Measurements from ENCODE around the gene PDPN.

Gene PDPN

GRCh38 chr1:13577846-13578245, 5.8 kb upstream of the PDPN start:
- DNase-seq (ENCODE audit: low spot score), result no peak

GRCh38 chr1:13581446-13581845, 2.2 kb upstream of the PDPN start:
- no peak for DNase-seq (ENCODE audit: low spot score)

GRCh38 chr1:13582713-13583443, 754 bp upstream of the PDPN start:
- no peak for DNase-seq (ENCODE audit: low spot score)

GRCh38 chr1:13583966-13584791, 547 bp downstream of the PDPN start:
- DNase-seq (ENCODE audit: low spot score), result no peak

GRCh38 chr1:13584876-13585611, 1.4 kb downstream of the PDPN start:
- DNase-seq (ENCODE audit: low spot score), result no peak

GRCh38 chr1:13585612-13585991, 2.0 kb downstream of the PDPN start:
- no peak for DNase-seq (ENCODE audit: low spot score)

- no peak for DNase-seq (ENCODE audit: low spot score)
Measured at GRCh38 chr1:13586001-13586400, 2.4 kb downstream of the PDPN start.

GRCh38 chr1:13587256-13588030, 3.8 kb downstream of the PDPN start:
- DNase-seq (ENCODE audit: low spot score), result no peak

- no peak for DNase-seq (ENCODE audit: low spot score)
Measured at GRCh38 chr1:13588946-13589796, 5.5 kb downstream of the PDPN start.

- no peak for DNase-seq (ENCODE audit: low spot score)
Measured at GRCh38 chr1:13590486-13590885, 6.9 kb downstream of the PDPN start.

GRCh38 chr1:13593511-13594131, 10.0 kb downstream of the PDPN start:
- DNase-seq (ENCODE audit: low spot score), result no peak

- no peak for DNase-seq (ENCODE audit: low spot score)
Measured at GRCh38 chr1:13595411-13595810, 11.8 kb downstream of the PDPN start.

GRCh38 chr1:13597166-13597565, 13.5 kb downstream of the PDPN start:
- DNase-seq (ENCODE audit: low spot score), result no peak

GRCh38 chr1:13600762-13601453, 17.3 kb downstream of the PDPN start:
- DNase-seq (ENCODE audit: low spot score), result no peak

GRCh38 chr1:13604176-13604575, 20.5 kb downstream of the PDPN start:
- no peak for DNase-seq (ENCODE audit: low spot score)

GRCh38 chr1:13604721-13605120, 21.1 kb downstream of the PDPN start:
- no peak for DNase-seq (ENCODE audit: low spot score)

- no peak for DNase-seq (ENCODE audit: low spot score)
Measured at GRCh38 chr1:13605159-13605558, 21.5 kb downstream of the PDPN start.

GRCh38 chr1:13607002-13607401, 23.4 kb downstream of the PDPN start:
- DNase-seq (ENCODE audit: low spot score), result no peak

GRCh38 chr1:13616234-13616633, 32.6 kb downstream of the PDPN start:
- no peak for DNase-seq (ENCODE audit: low spot score)

GRCh38 chr1:13617108-13617507, 33.5 kb downstream of the PDPN start:
- DNase-seq (ENCODE audit: low spot score), result no peak
